ENCODE data around the gene TAF5L. TPM values are rescaled to one million over a fixed set of nuclear protein-coding genes. Genes with fewer than 3 reads are reported as not detected.

TAF5L gene
- total and polyA plus RNA-seq, 10 of the 15 experiments (the other 5 are each of a cell fraction or from before 2014, with no cell fraction given) = 1.1 to 26.2 (median 19.1) TPM

DNA sequence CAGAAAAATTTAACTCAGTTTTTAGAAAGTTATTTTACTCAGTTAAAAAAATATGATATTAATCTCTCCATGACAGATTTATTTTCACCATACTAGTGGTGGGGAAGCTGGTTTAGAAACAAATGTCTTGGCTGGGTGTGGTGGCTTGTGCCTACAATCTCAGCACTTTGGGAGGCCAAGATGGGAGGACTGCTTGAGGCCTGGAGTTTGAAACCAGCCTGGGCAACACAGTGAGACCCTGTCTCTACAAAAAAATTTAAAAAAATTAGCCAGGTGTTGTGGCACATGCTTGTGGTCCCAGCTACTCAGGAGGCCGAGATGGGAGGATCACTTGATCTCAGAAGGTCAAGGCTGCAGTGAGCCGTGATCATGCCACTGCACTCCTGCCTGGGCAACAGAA is 17.3 kb downstream of the TAF5L start:
- CTCF ChIA-PET = no interaction called here
- no peak overlapping the region for H3K4me3 ChIP-seq
- H3K9me3 ChIP-seq (replicated peaks; ENCODE audit: control insufficient read depth, insufficient read depth, low read length) = no peaks in the 10 kb centered on the region
- in situ Hi-C loops (cut with MboI) (no loop called here), intact Hi-C loops (cut with micrococcal nuclease; ENCODE audit: unreplicated experiment) (no loop called here)
- SMC1A ChIA-PET (ENCODE audit: uncharacterized antibody, unreplicated experiment) = no interaction called here
- no TSS peak for BruUV-seq (replicated peaks)
- H3K4me1 ChIP-seq (ENCODE audit: control insufficient read depth, insufficient read depth, low read length) = no peaks in the 10 kb centered on the region
- no peaks in the 10 kb centered on the region for H4K20me1 ChIP-seq (ENCODE audit: control insufficient read depth, insufficient read depth)
- H3K27me3 ChIP-seq (replicated peaks in 1 of 2; ENCODE audit: control insufficient read depth in 2 of 2, insufficient read depth in 2 of 2, low read length in 1 of 2) = no peaks in the 10 kb centered on the region
- POLR2A ChIA-PET = no interaction called here
- WGBS (ENCODE audit: insufficient coverage, insufficient replicate concordance, low lambda C conversion rate, missing lambda C conversion rate) = 100% methylated on average over 2 of the region's 2 CpGs
- no peaks in the 10 kb centered on the region for H3K79me2 ChIP-seq (ENCODE audit: control insufficient read depth, insufficient read depth, low read length)
- H3K27ac ChIP-seq (ENCODE audit: control insufficient read depth, insufficient read depth) = no peak overlapping the region
- H2AFZ ChIP-seq (ENCODE audit: control insufficient read depth, low read depth, low read length) = no peak overlapping the region
- DNase-seq (ENCODE audit: low read depth, low spot score) (no peak), FAIRE-seq (no peak), ATAC-seq (no peak)
- TF ChIP-seq JUND (IDR thresholded peaks at IDR 0.05; ENCODE audit: low read depth, low read length) = no peak
- TF ChIP-seq TAF1 (IDR thresholded peaks at IDR 0.05; ENCODE audit: borderline replicate concordance, low read depth, low read length) = no peak
- TF ChIP-seq SRF (IDR thresholded peaks at IDR 0.05; ENCODE audit: low read depth in 2 of 2, low read length in 2 of 2) = no peak
- no peak for TF ChIP-seq PAX8 (IDR thresholded peaks at IDR 0.05)
- no peak for TF ChIP-seq SP1 (IDR thresholded peaks at IDR 0.05; ENCODE audit: low read depth, low read length)
- no peak for TF ChIP-seq ATF2 (IDR thresholded peaks at IDR 0.05; ENCODE audit: low read length)
- TF ChIP-seq MXI1 (IDR thresholded peaks at IDR 0.05; ENCODE audit: low read depth, low read length) = no peak
- RAD21 ChIA-PET (ENCODE audit: unreplicated experiment) = no interaction called here
- H3K36me3 ChIP-seq (ENCODE audit: control insufficient read depth in 2 of 2, insufficient read depth in 2 of 2, low read length in 1 of 2) = peaks cover 15 to 30% of the 10 kb centered on the region in 2 experiments
- no peak overlapping the region for H3K9ac ChIP-seq (ENCODE audit: control insufficient read depth, insufficient read depth, low read length)
- no peak overlapping the region for H3K4me2 ChIP-seq (ENCODE audit: control insufficient read depth, insufficient read depth)

DNA sequence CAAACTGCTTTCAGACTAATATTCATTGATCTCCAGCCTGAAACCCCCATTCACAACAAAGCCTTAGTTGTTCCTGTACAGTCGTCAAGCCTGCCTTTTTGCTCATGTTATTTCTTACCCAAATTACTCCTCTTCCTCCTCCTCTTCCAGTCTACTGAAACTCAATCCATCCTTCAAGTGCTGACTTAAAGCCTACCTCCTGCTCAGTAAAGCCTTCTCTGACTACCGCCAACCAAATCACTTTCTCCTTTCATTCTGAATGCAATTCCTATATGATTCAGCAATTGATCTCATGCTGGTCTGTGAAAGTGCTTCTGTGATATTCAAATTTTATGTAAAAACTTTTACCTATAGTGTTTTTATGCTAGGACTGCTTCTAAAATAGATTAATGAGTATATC is 18.6 kb downstream of the TAF5L start:
- POLR2A ChIA-PET = no interaction called here
- no peaks in the 10 kb centered on the region for H3K4me1 ChIP-seq (ENCODE audit: control insufficient read depth, insufficient read depth, low read length)
- no peak for ATAC-seq
- no peaks in the 10 kb centered on the region for H3K79me2 ChIP-seq (ENCODE audit: control insufficient read depth, insufficient read depth, low read length)
- H3K36me3 ChIP-seq (ENCODE audit: control insufficient read depth in 2 of 2, insufficient read depth in 2 of 2, low read length in 1 of 2) = peaks cover 15 to 27% of the 10 kb centered on the region in 2 experiments
- in situ Hi-C loops (cut with MboI) (no loop called here), intact Hi-C loops (cut with micrococcal nuclease; ENCODE audit: unreplicated experiment) (no loop called here)
- no peak overlapping the region for H3K4me2 ChIP-seq (ENCODE audit: control insufficient read depth, insufficient read depth)
- no peaks in the 10 kb centered on the region for H3K9me3 ChIP-seq (replicated peaks; ENCODE audit: control insufficient read depth, insufficient read depth, low read length)
- SMC1A ChIA-PET (ENCODE audit: uncharacterized antibody, unreplicated experiment) = no interaction called here
- no TSS peak for BruUV-seq (replicated peaks)
- DNase-seq (ENCODE audit: low read depth, low spot score) = no peak
- no peaks in the 10 kb centered on the region for H4K20me1 ChIP-seq (ENCODE audit: control insufficient read depth, insufficient read depth)
- H3K9ac ChIP-seq (ENCODE audit: control insufficient read depth, insufficient read depth, low read length) = no peak overlapping the region
- no peak overlapping the region for H3K27ac ChIP-seq (ENCODE audit: control insufficient read depth, insufficient read depth)
- 0% methylated on average over 2 of the region's 2 CpGs for WGBS (ENCODE audit: insufficient coverage, insufficient replicate concordance, low lambda C conversion rate, missing lambda C conversion rate)
- FAIRE-seq = no peak
- H3K4me3 ChIP-seq = no peak overlapping the region
- RAD21 ChIA-PET (ENCODE audit: unreplicated experiment) = no interaction called here
- H3K27me3 ChIP-seq (replicated peaks in 1 of 2; ENCODE audit: control insufficient read depth in 2 of 2, insufficient read depth in 2 of 2, low read length in 1 of 2) = no peaks in the 10 kb centered on the region
- CTCF ChIA-PET = no interaction called here
- no peak overlapping the region for H2AFZ ChIP-seq (ENCODE audit: control insufficient read depth, low read depth, low read length)
- TF ChIP-seq ZNF622 (IDR thresholded peaks at IDR 0.05) (no peak), POLR2AphosphoS2 (IDR thresholded peaks at IDR 0.05; ENCODE audit: low read depth, low read length) (no peak), CREM (IDR thresholded peaks at IDR 0.05; ENCODE audit: low read depth) (no peak), CHD1 (IDR thresholded peaks at IDR 0.05; ENCODE audit: low read depth, low read length) (no peak), ASH2L (IDR thresholded peaks at IDR 0.05; ENCODE audit: borderline replicate concordance, low read depth) (no peak), ZSCAN29 (IDR thresholded peaks at IDR 0.05) (no peak), FOXK2 (IDR thresholded peaks at IDR 0.05) (no peak), NFXL1 (IDR thresholded peaks at IDR 0.05; ENCODE audit: borderline replicate concordance) (no peak), STAT3 (IDR thresholded peaks at IDR 0.05; ENCODE audit: low read depth, low read length) (no peak)
- TF ChIP-seq, protein P1, sequence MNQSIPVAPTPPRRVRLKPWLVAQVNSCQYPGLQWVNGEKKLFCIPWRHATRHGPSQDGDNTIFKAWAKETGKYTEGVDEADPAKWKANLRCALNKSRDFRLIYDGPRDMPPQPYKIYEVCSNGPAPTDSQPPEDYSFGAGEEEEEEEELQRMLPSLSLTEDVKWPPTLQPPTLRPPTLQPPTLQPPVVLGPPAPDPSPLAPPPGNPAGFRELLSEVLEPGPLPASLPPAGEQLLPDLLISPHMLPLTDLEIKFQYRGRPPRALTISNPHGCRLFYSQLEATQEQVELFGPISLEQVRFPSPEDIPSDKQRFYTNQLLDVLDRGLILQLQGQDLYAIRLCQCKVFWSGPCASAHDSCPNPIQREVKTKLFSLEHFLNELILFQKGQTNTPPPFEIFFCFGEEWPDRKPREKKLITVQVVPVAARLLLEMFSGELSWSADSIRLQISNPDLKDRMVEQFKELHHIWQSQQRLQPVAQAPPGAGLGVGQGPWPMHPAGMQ (IDR thresholded peaks at IDR 0.05; ENCODE audit: borderline replicate concordance) = no peak
- TF ChIP-seq, protein P2, sequence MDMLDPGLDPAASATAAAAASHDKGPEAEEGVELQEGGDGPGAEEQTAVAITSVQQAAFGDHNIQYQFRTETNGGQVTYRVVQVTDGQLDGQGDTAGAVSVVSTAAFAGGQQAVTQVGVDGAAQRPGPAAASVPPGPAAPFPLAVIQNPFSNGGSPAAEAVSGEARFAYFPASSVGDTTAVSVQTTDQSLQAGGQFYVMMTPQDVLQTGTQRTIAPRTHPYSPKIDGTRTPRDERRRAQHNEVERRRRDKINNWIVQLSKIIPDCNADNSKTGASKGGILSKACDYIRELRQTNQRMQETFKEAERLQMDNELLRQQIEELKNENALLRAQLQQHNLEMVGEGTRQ (IDR thresholded peaks at IDR 0.05; ENCODE audit: borderline replicate concordance, low read depth, low read length) = no peak

Measured in GM12878 (cell line).